Measurements from ENCODE around the gene ITGA1. TPM values are rescaled to one million over a fixed set of nuclear protein-coding genes. Genes with fewer than 3 reads are reported as not detected.

ITGA1 gene
- total RNA-seq, 1 donor from 2014 or later: 33.5 TPM

DNA sequence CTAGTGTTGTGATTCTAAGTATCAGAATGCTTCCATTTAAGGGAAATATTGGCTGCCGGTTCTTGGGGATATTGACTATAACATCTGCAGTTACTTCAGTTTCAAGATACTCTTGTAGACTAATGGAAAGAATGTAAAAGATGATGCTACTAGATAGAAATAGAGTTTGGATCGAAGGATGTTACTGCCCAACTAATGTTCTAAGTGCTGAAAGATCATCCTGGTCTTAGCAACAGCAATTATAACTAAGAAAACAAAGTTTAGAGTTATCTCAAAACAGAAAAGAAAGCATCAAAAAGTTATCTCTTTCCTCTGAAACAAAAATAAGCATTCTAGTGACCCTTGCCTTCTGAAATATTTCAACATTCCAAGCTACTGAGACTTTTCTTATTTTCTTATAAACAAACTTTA is 49.9 kb downstream of the ITGA1 start:
- H3K27me3 Mint-ChIP-seq (ENCODE audit: unreplicated experiment): no peaks in the 10 kb centered on the region
- no peaks in the 10 kb centered on the region for H3K9me3 Mint-ChIP-seq (ENCODE audit: unreplicated experiment)
- TF ChIP-seq, protein P1, sequence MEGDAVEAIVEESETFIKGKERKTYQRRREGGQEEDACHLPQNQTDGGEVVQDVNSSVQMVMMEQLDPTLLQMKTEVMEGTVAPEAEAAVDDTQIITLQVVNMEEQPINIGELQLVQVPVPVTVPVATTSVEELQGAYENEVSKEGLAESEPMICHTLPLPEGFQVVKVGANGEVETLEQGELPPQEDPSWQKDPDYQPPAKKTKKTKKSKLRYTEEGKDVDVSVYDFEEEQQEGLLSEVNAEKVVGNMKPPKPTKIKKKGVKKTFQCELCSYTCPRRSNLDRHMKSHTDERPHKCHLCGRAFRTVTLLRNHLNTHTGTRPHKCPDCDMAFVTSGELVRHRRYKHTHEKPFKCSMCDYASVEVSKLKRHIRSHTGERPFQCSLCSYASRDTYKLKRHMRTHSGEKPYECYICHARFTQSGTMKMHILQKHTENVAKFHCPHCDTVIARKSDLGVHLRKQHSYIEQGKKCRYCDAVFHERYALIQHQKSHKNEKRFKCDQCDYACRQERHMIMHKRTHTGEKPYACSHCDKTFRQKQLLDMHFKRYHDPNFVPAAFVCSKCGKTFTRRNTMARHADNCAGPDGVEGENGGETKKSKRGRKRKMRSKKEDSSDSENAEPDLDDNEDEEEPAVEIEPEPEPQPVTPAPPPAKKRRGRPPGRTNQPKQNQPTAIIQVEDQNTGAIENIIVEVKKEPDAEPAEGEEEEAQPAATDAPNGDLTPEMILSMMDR (IDR thresholded peaks at IDR 0.05; ENCODE audit: unreplicated experiment): no peak
- H3K4me3 Mint-ChIP-seq (ENCODE audit: unreplicated experiment): no peak overlapping the region
- peaks cover 6% of the 10 kb centered on the region for H3K4me1 Mint-ChIP-seq (ENCODE audit: unreplicated experiment)
- no peaks in the 10 kb centered on the region for H3K36me3 Mint-ChIP-seq (ENCODE audit: low read depth, unreplicated experiment)
- no peak overlapping the region for H3K27ac Mint-ChIP-seq (ENCODE audit: unreplicated experiment)
- DNase-seq (ENCODE audit: low spot score): no peak

DNA sequence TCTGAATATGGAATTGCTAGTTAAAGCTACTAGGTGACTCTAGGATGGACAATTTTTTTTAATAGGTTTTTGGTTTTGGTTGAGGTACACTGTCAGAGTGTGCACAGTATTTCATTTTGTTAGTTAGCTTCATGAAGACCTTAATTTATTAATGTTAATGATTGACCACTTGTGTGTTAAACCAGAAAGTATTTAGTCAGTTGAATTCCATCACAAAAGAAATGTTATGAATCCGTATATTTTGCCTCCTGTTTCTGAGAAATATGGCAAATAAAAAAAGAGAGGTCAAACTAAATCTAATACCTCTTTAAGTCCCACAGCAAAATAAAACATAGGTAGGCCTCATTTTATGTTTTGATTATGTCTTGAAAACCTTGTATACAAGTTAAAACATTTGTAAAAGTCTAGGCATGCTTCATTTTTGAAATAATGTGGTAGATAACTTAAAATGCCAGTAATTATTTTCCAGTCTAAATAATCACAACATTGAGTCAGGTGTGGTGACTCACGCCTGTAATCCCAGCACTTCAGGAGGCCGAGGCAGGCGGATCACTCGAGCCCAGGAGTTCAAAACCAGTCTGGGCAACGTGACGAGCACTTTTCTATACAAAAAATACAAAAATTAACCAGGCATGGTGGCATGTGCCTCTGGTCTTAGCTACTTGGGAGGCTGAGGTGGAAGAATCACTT is 50.8 kb downstream of the ITGA1 start:
- no peak for DNase-seq (ENCODE audit: low spot score)
- Mint-ChIP-seq H3K36me3 (ENCODE audit: low read depth, unreplicated experiment) (no peaks in the 10 kb centered on the region), H3K4me1 (ENCODE audit: unreplicated experiment) (peaks cover 6% of the 10 kb centered on the region), H3K27ac (ENCODE audit: unreplicated experiment) (no peak overlapping the region), H3K4me3 (ENCODE audit: unreplicated experiment) (no peak overlapping the region), H3K9me3 (ENCODE audit: unreplicated experiment) (no peaks in the 10 kb centered on the region), H3K27me3 (ENCODE audit: unreplicated experiment) (no peaks in the 10 kb centered on the region)
- TF ChIP-seq, protein P1 (IDR thresholded peaks at IDR 0.05; ENCODE audit: unreplicated experiment): no peak

DNA sequence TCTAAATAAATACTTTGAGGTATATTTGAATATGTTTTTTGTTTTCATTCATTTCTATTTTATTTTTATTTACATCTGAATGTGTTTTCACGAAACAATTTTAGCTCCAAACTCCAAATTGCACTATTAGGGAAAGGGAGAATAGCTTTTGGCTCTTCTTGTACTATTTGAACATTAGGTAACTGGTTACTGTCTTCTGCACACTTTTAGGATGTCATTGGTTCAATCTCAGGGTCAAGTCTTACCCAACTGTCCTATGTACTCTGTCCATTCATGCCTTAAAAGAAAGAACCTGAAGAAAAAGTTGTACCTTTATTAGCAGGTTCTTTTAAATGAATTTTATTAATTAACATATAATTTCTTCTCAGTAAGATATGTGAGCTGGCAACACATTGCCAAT is 51.6 kb downstream of the ITGA1 start:
- Mint-ChIP-seq H3K9me3 (ENCODE audit: unreplicated experiment) (no peaks in the 10 kb centered on the region), H3K4me3 (ENCODE audit: unreplicated experiment) (no peak overlapping the region), H3K4me1 (ENCODE audit: unreplicated experiment) (peaks cover 6% of the 10 kb centered on the region), H3K27ac (ENCODE audit: unreplicated experiment) (no peak overlapping the region), H3K27me3 (ENCODE audit: unreplicated experiment) (no peaks in the 10 kb centered on the region), H3K36me3 (ENCODE audit: low read depth, unreplicated experiment) (no peaks in the 10 kb centered on the region)
- TF ChIP-seq, protein P1 (IDR thresholded peaks at IDR 0.05; ENCODE audit: unreplicated experiment): no peak
- DNase-seq (ENCODE audit: low spot score): no peak

DNA sequence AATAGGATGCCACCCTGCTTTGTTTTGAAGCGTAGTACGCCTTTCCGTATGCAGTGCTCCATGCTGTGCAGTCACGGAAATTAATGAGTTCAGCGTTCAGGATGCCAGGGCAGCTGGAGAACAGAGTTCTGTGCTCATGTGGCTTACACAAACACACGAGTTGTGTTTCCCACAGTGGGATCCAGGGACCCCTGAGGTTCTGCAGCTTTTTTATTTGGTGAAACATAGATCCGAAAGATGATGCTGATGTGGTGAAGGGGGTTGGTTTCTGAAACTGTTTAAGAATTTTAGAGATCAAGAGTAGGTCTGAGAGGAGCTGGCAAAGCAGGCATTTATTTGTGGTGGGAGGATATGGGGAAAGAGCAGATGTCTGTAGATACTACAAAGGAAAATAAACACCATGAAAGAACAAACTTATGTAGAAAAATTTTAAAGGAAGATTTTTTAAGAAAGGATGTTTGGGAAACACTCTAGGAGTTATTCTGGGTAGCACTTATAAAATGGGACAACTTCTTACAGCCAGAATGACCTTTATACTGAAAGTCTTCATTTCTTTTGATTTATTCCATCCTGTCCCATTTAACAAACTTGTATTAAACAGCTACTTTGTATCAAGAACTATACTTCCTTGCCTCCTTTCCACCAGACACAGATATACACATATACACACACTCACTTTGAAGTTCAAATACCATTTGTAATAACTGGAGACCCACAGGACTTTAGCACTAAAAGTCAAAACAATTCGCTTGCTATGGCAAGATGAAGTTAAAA is 52.7 kb downstream of the ITGA1 start:
- H3K36me3 Mint-ChIP-seq (ENCODE audit: low read depth, unreplicated experiment): no peaks in the 10 kb centered on the region
- H3K9me3 Mint-ChIP-seq (ENCODE audit: unreplicated experiment): no peaks in the 10 kb centered on the region
- H3K27me3 Mint-ChIP-seq (ENCODE audit: unreplicated experiment): no peaks in the 10 kb centered on the region
- H3K4me3 Mint-ChIP-seq (ENCODE audit: unreplicated experiment): no peak overlapping the region
- DNase-seq (ENCODE audit: low spot score): no peak
- no peak overlapping the region for H3K27ac Mint-ChIP-seq (ENCODE audit: unreplicated experiment)
- TF ChIP-seq, protein P1 (IDR thresholded peaks at IDR 0.05; ENCODE audit: unreplicated experiment): no peak
- peaks cover 6% of the 10 kb centered on the region for H3K4me1 Mint-ChIP-seq (ENCODE audit: unreplicated experiment)

DNA sequence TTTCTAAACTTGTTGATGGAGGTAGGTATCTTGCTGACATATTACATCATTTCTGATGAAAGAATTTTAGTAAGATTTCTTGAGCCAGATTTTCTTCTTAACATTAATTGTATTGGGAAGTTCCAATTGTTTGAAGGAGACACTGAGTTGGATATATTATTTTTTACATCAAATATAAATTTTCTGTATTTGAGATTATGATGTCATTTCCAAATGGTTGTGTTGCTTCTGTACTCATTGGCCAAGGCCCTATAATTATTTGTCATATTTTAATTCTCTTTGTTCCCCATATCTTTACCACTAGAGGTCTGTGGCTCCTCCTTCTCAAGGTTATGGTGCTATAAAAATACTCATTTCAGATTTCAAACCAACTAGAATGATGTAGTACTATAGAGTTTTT is 53.4 kb downstream of the ITGA1 start:
- Mint-ChIP-seq H3K4me3 (ENCODE audit: unreplicated experiment) (no peak overlapping the region), H3K4me1 (ENCODE audit: unreplicated experiment) (peaks cover 6% of the 10 kb centered on the region), H3K9me3 (ENCODE audit: unreplicated experiment) (no peaks in the 10 kb centered on the region), H3K27ac (ENCODE audit: unreplicated experiment) (no peak overlapping the region), H3K27me3 (ENCODE audit: unreplicated experiment) (no peaks in the 10 kb centered on the region), H3K36me3 (ENCODE audit: low read depth, unreplicated experiment) (no peaks in the 10 kb centered on the region)
- no peak for DNase-seq (ENCODE audit: low spot score)
- TF ChIP-seq, protein P1 (IDR thresholded peaks at IDR 0.05; ENCODE audit: unreplicated experiment): no peak
